SW 1271 (cell line): ENCODE measurements around the gene FAM120A.

ENCODE experiments used
- DNase-seq, 2 experiments: peaks; one replicate each; lab custom pipeline; 2025; lab: John Stamatoyannopoulos, UW

The FAM120A gene

GRCh38 chr9:93595461-93595860 is 144.0 kb downstream of the FAM120A start:
- no peak for DNase-seq

DNA sequence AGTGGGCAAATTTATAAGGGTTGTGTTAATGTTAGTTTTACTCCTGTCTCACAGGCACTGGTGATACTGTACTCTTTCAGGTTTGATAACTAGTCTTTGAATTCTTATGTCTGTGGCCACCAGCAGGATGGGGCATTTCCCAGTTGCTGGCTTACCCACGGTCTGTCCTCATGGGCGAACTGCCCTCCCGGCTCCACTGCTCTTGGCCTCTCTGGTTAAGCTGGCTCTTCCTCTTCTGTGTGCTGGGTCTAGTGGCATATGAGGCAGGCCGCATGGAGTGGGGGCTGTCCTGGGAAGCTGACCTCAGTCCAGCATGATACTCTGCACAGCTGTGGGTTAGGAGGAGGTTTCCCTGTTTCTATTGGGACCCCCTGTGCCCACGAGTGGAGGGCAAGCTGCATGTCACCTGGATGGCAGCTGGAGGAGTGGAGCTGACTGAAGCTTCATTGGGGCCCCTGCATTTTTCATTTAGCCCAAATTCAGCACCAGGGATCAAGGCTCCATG is 144.4 kb downstream of the FAM120A start:
- DNase-seq, result no peak

GRCh38 chr9:93596399-93596798 is 144.9 kb downstream of the FAM120A start:
- DNase-seq, result no peak

GRCh38 chr9:93597142-93597706 is 145.7 kb downstream of the FAM120A start:
- DNase-seq, result no peak

DNA sequence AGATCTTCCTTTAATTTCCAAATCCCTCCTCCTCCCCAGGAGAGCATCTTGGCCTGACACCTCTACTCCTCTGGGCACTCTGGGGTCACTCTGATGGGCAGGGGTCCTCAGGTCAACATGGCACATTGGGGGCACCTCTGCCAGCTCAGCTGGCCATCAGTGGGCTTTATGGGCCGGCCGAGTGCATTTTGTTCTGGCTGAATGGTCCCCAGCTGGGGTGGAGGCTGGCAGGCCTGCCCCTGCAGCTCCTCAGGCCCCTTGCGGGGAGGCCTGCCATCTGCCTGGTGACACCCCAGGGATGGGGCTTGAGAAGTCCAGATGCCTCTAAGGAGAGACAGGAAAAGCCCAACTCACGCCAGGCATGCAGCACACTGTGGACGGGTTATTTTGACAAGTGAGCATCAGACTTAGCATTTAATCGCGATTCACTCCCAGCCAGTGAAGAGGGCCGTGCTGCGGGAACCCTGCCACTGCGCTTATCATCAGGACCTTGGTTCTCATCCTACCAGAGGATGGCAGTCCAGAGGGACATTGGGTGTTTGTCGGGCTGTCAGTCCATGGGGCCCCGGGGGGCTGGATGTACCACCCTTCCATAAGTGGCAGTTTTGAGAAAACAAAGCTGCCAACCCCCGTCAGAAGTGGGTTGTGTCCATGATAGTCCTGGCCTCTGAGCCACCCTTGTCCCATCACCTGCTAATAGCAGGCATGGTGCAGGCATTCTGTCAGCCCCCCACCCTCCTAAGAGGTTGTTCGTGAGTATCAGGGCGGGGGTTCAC is 146.6 kb downstream of the FAM120A start:
- no peak for DNase-seq

- DNase-seq, result no peak
These were observed 147.3 kb downstream of the FAM120A start for GRCh38 chr9:93598647-93599241.

GRCh38 chr9:93599571-93600403 is 148.3 kb downstream of the FAM120A start:
- DNase-seq, result no peak

GRCh38 chr9:93600504-93600903 is 149.0 kb downstream of the FAM120A start:
- no peak for DNase-seq

DNA sequence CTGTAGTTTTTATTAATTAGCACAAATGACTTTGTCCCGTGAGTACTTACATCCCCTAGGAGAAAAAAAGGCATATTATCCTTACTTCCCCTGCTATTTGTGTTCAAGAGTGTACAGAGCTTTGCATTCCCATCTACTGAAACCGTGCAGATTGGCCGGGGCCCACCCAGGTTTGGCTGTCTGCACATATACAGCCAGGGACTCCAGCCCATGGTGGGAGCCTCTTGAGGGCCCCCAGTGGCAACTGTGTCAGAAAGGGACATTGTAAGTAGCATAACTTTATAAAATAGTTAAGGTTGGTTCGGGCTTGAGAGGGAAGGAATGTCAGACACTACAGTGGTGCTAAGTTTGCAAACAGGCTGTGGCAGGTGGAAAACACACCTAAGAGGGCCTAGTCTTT is 149.6 kb downstream of the FAM120A start:
- no peak for DNase-seq

- DNase-seq, result no peak
These were observed 150.2 kb downstream of the FAM120A start for GRCh38 chr9:93601666-93602065.

- no peak for DNase-seq
These were observed 151.5 kb downstream of the FAM120A start for GRCh38 chr9:93603011-93603410.

- DNase-seq, result no peak
These were observed 152.4 kb downstream of the FAM120A start for GRCh38 chr9:93603906-93604326.

DNA sequence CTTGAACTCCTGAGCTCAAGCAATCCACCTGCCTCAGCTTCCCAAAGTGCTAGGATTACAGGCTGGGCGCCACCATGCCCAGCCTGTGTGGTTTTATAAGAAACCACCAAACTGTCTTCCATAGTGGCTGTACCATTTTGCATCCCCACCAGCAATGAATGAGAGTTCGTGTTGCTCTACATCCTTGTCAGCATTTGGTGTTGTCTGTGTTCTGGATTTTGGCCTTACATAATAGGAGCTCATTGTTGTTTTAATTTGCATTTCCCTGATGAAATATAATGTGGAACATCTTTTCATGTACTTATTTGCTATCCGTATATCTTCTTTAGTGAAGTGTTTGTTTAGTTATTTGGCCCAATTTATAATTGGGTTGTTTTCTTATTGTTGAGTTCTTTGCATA is 154.7 kb downstream of the FAM120A start:
- no peak for DNase-seq

DNA sequence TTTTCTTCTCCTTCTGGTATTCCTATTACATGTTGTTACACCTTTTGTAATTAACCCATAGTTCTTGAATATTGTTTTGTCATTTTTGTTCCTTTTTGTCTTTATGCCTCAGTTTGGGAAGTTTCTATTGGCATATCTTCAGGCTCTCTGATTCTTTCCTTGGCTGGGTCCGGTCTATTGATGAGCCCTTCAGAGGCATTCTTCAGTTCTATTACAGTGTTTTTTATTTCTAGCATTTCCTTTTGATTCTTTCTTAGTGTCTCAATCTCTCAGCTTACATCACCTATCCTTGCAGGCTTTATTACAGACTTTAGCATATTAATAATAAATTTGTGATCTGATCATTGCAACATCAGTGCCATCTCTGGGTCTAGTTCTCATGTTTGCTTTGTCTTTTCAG is 158.7 kb downstream of the FAM120A start:
- DNase-seq, result no peak

- no peak for DNase-seq
These were observed 160.7 kb downstream of the FAM120A start for GRCh38 chr9:93612052-93612795.

DNA sequence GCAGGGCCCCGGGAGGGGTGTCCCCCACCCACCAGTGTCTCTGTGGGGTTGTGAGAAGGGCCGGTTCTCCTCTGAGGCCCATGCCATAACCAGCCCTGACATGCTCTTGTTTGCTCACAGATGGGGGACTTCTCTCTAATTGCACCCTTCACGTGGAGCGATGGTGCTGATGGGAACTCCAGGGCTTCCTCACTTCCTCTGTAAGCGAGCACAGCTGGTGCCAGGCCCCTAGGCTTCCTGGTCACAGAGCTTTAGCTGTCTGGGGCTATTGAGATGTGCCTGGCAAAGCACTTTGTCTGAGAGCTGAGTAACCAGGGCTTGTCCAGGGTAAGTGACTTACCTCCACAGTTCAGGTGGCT is 161.3 kb downstream of the FAM120A start:
- DNase-seq, result no peak

DNA sequence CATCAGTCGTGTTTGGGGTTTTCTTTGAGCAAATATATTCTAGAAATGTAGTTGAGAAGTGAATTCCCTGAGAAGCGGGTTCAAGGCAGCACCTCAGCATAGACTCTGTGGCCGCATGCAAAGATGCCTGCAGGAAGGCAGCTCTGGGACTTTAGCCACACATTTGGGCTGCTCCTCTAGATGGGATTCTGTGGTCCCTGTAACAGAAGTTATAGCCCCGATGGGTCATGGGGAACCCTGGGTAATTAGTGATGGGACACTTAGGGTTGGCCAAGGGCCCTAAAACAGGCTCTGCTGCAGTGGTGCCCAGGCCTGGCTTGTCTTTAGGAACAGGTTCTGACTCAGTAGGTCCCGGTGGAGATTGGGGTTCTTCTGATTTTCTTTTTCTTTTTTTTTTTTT is 161.7 kb downstream of the FAM120A start:
- no peak for DNase-seq

DNA sequence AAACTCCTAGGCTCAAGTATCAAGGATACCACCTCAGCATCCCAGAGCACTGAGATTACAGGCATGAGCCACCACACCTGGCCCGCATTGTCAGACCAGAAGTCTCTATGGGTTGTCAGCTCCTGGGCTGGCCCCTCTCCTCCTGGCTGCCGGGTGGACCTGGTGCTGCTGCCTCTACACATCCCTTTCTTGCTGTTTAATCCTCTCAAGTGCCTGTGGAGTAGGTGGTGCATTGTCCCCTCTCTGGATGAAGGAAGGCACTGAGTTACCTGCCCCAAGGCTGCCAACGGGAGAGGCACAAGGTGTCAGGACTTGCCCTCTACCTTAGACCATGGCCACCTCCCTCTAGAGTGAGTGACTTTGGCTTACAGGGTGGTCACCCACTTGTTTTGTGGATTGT is 162.3 kb downstream of the FAM120A start:
- no peak for DNase-seq

- DNase-seq, result no peak
These were observed 163.5 kb downstream of the FAM120A start for GRCh38 chr9:93614830-93615468.
